ENCODE results near the gene ZDHHC17.

DNA sequence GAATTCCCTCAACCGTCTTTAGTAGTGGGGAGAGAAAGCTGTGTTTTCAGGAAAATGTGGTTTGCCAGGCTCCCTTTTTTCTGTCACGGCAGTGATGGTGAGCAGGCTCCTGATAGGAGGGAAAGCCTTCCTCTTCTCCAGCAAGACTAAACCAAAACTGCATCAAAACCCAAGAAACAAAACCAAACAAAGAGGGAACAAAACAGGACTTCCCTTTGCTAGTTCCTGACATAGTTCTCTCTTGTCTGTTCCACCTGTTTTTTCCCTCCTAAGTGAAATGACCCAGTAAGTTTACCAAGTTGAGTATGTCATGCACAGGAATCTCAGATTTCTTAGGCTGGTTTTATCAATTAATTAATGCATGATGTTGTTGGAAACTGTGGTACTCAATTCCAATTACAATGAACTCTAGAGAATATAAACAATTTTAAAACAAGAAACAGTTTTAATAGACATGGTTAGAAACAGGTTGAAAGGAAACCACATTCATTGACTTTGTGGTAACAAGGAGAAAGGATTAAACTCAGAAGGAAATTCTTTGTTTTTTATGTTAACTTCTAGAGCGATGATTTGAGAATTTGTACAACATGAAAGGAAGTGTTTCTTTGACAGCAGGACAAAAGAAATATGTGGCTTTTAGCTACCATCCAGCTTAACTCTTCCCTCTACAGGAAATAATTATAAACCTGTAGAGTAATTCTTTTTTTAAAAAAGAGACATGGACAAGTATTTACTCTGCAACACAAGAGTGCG, 137.9 kb downstream of the ZDHHC17 start:
- TF ChIP-seq POLR2A (IDR thresholded peaks at IDR 0.05) (no peak), POLR2AphosphoS5 (IDR thresholded peaks at IDR 0.05) (no peak), EP300 (IDR thresholded peaks at IDR 0.05) (no peak)
- TF ChIP-seq, protein P1, sequence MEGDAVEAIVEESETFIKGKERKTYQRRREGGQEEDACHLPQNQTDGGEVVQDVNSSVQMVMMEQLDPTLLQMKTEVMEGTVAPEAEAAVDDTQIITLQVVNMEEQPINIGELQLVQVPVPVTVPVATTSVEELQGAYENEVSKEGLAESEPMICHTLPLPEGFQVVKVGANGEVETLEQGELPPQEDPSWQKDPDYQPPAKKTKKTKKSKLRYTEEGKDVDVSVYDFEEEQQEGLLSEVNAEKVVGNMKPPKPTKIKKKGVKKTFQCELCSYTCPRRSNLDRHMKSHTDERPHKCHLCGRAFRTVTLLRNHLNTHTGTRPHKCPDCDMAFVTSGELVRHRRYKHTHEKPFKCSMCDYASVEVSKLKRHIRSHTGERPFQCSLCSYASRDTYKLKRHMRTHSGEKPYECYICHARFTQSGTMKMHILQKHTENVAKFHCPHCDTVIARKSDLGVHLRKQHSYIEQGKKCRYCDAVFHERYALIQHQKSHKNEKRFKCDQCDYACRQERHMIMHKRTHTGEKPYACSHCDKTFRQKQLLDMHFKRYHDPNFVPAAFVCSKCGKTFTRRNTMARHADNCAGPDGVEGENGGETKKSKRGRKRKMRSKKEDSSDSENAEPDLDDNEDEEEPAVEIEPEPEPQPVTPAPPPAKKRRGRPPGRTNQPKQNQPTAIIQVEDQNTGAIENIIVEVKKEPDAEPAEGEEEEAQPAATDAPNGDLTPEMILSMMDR (IDR thresholded peaks at IDR 0.05) = no peak

Measured in sigmoid colon (tissue), 4 donors.